Activated naive CD4-positive, alpha-beta T cell treated with Interleukin-2 at 50 U/mL for 16 hours (primary cell): ENCODE data around the gene FBXO9.

Experiments used
- DNase-seq: peaks from one replicate; pipeline ENCODE4 v3.0.0-alpha.2; 2020

Gene FBXO9

GRCh38 chr6:53065266-53066076 lies at the start of gene FBXO9:
TSS of gene FBXO9 (plus strand) at chr6:53065404. CDS start at chr6:53065790, 386 bp downstream.
- DNase-seq: peak; percentile 82

- no peak for DNase-seq
Observed at GRCh38 chr6:53015486-53015885, 49.7 kb upstream of the FBXO9 start.

GRCh38 chr6:53018446-53018845 lies 46.8 kb upstream of the FBXO9 start:
- DNase-seq: no peak

- no peak for DNase-seq
Observed at GRCh38 chr6:53020005-53020744, 45.0 kb upstream of the FBXO9 start.

- DNase-seq: no peak
Observed at GRCh38 chr6:53023323-53023722, 41.9 kb upstream of the FBXO9 start.

- no peak for DNase-seq
Observed at GRCh38 chr6:53026526-53026925, 38.7 kb upstream of the FBXO9 start.

- no peak for DNase-seq
Observed at GRCh38 chr6:53027131-53027718, 38.0 kb upstream of the FBXO9 start.

GRCh38 chr6:53028467-53028866 lies 36.7 kb upstream of the FBXO9 start:
- DNase-seq: no peak

- DNase-seq: no peak
Observed at GRCh38 chr6:53029257-53029656, 35.9 kb upstream of the FBXO9 start.

- no peak for DNase-seq
Observed at GRCh38 chr6:53029761-53030160, 35.4 kb upstream of the FBXO9 start.

GRCh38 chr6:53031281-53031680 lies 33.9 kb upstream of the FBXO9 start:
- no peak for DNase-seq

GRCh38 chr6:53032849-53033248 lies 32.4 kb upstream of the FBXO9 start:
- DNase-seq: no peak

GRCh38 chr6:53033764-53034163 lies 31.4 kb upstream of the FBXO9 start:
- DNase-seq: no peak

GRCh38 chr6:53035549-53036213 lies 29.5 kb upstream of the FBXO9 start:
- no peak for DNase-seq

GRCh38 chr6:53038141-53038540 lies 27.1 kb upstream of the FBXO9 start:
- no peak for DNase-seq

GRCh38 chr6:53038596-53038995 lies 26.6 kb upstream of the FBXO9 start:
- no peak for DNase-seq

- DNase-seq: no peak
Observed at GRCh38 chr6:53041356-53041755, 23.8 kb upstream of the FBXO9 start.

- DNase-seq: no peak
Observed at GRCh38 chr6:53042112-53042511, 23.1 kb upstream of the FBXO9 start.

- DNase-seq: no peak
Observed at GRCh38 chr6:53043581-53043980, 21.6 kb upstream of the FBXO9 start.

- DNase-seq: no peak
Observed at GRCh38 chr6:53044071-53044470, 21.1 kb upstream of the FBXO9 start.

- DNase-seq: no peak
Observed at GRCh38 chr6:53044572-53044971, 20.6 kb upstream of the FBXO9 start.

- DNase-seq: no peak
Observed at GRCh38 chr6:53045891-53046673, 19.1 kb upstream of the FBXO9 start.
